Mucosa of descending colon (tissue), 3 donors: ENCODE data around the gene CACNA2D3. TPM values are rescaled to one million over a fixed set of nuclear protein-coding genes. Genes with fewer than 3 reads are reported as not detected.
"Not testable (repeated sequence)": the region's sequence is repeated elsewhere in the genome, so short reads cannot be mapped to it uniquely, and the experiment has no call there.

Experiments
- ATAC-seq: fragments of 200-7000 bp; cut with Tn5 transposase; one replicate; pipeline ENCODE4 v1.9.1; 2020; ENCODE audit warnings: mild to moderate bottlenecking, moderate library complexity
- DNase-seq, 3 donors: peaks; one replicate each; pipeline ENCODE4 v3.0.0-alpha.2; 2020
- H3K36me3 ChIP-seq: fragments of 200-600 bp; one replicate; pipeline ENCODE4 v1.8.0; 2021; ENCODE audit warnings: low read depth, mild to moderate bottlenecking
- H3K4me1 ChIP-seq: fragments of 200-600 bp; one replicate; pipeline ENCODE4 v1.8.0; 2021; ENCODE audit warnings: low read depth, mild to moderate bottlenecking
- H3K4me3 ChIP-seq: fragments of 200-600 bp; one replicate; pipeline ENCODE4 v1.8.0; 2021; ENCODE audit warnings: mild to moderate bottlenecking
- H3K9me3 ChIP-seq: fragments of 200-600 bp; one replicate; pipeline ENCODE4 v1.8.0; 2021; ENCODE audit warnings: mild to moderate bottlenecking
- CTCF ChIP-seq: fragments of 200-600 bp; IDR thresholded peaks from one replicate; pipeline ENCODE4 v1.8.0; 2022; ENCODE audit warnings: antibody characterized with exemption, mild to moderate bottlenecking
- intact Hi-C, 2 donors: fragments of 100-400 bp; cut with DNase I in 1 of 2; cut with micrococcal nuclease in 1 of 2; formaldehyde crosslinking; loops; one replicate each; pipeline versions ENCODE4 v1.11.0 to v1.11.1; 2022; cut with DNase I, micrococcal nuclease
- total RNA-seq, 3 donors: library from RNA; stranded (reverse); fragmentation: NEBNext Ultra II Directional in 2 of 3; extraction: Animal tissue kit (Norgen Biotek cat#: 25700) in 2 of 3; gene quantifications; one replicate each; pipeline versions ENCODE4 v1.2.1 to v1.2.4, GENCODE V29; 2021 to 2023
- donor health status: DM: no; HTN: no; CAD: no; lungs with moderate emphysema.
- donor health status: DM: no; HTN: no; CAD: no.
- donor health status: DM: no; HTN: yes; CAD: no.

The CACNA2D3 gene
- total RNA-seq, 3 donors from 2014 or later = 0.34 to 3.5 (median 0.55) TPM

GRCh38 chr3:55094676-55095075, 972.3 kb downstream of the CACNA2D3 start:
- TF ChIP-seq CTCF = no peak
- Histone ChIP-seq H3K4me1 (no peaks in the 10 kb centered on the region), H3K36me3 (no peaks in the 10 kb centered on the region), H3K9me3 (no peaks in the 10 kb centered on the region), H3K4me3 (no peak overlapping the region)
- DNase-seq (no peak), ATAC-seq (no peak)
- intact Hi-C loops = no loop called here

- Histone ChIP-seq H3K9me3 (no peaks in the 10 kb centered on the region), H3K4me3 (no peak overlapping the region), H3K36me3 (no peaks in the 10 kb centered on the region), H3K4me1 (no peaks in the 10 kb centered on the region)
- intact Hi-C loops = no loop called here
- TF ChIP-seq CTCF = no peak
- DNase-seq (no peak), ATAC-seq (no peak)
Measured at GRCh38 chr3:55097441-55097840, 975.1 kb downstream of the CACNA2D3 start.

GRCh38 chr3:55105647-55106046, 983.3 kb downstream of the CACNA2D3 start:
- no peak overlapping the region for H3K4me3 ChIP-seq
- DNase-seq (no peak), ATAC-seq (no peak)
- H3K9me3 ChIP-seq = no peaks in the 10 kb centered on the region
- H3K4me1 ChIP-seq = no peaks in the 10 kb centered on the region
- TF ChIP-seq CTCF = no peak
- H3K36me3 ChIP-seq = no peaks in the 10 kb centered on the region
- intact Hi-C loops = no loop called here

GRCh38 chr3:55107187-55107586, 984.8 kb downstream of the CACNA2D3 start:
- Histone ChIP-seq H3K4me3 (no peak overlapping the region), H3K4me1 (no peaks in the 10 kb centered on the region), H3K36me3 (no peaks in the 10 kb centered on the region), H3K9me3 (no peaks in the 10 kb centered on the region)
- DNase-seq (no peak), ATAC-seq (no peak)
- no peak for TF ChIP-seq CTCF
- intact Hi-C loops = no loop called here

GRCh38 chr3:55111906-55112305, 989.6 kb downstream of the CACNA2D3 start:
- H3K4me1 ChIP-seq, H3K4me3 ChIP-seq, DNase-seq, H3K9me3 ChIP-seq, ATAC-seq, intact Hi-C loops, H3K36me3 ChIP-seq: not testable (repeated sequence)

- no peak for TF ChIP-seq CTCF
- no peak overlapping the region for H3K4me3 ChIP-seq
- no peaks in the 10 kb centered on the region for H3K4me1 ChIP-seq
- no peaks in the 10 kb centered on the region for H3K36me3 ChIP-seq
- intact Hi-C loops = no loop called here
- ATAC-seq = no peak
- H3K9me3 ChIP-seq = no peaks in the 10 kb centered on the region
- no peak for DNase-seq
Measured at GRCh38 chr3:55118451-55118850, 996.1 kb downstream of the CACNA2D3 start.
